Osteoblast (primary cell): ENCODE data around the gene SEC61B. TPM values are rescaled to one million over a fixed set of nuclear protein-coding genes. Genes with fewer than 3 reads are reported as not detected.

Experiments
- DNase-seq: peaks from one replicate; pipeline ENCODE4 v3.0.0; 2011; ENCODE audit warnings: low spot score, mixed read lengths; ENCODE audit not compliant: insufficient read length; ENCODE audit errors: missing footprints
- H2AFZ ChIP-seq: 2 replicates; pipeline ENCODE4 v1.6.0; 2011; ENCODE audit warnings: mild to moderate bottlenecking, low read length
- H3K27ac ChIP-seq: 2 replicates; pipeline ENCODE4 v1.5.1; 2011; ENCODE audit warnings: mild to moderate bottlenecking, low read depth, low read length, moderate library complexity
- H3K27me3 ChIP-seq: 2 replicates; pipeline ENCODE4 v1.6.0; 2012; ENCODE audit warnings: mild to moderate bottlenecking, control low read depth, inconsistent platforms, low read length, moderate library complexity; ENCODE audit not compliant: insufficient read depth
- H3K36me3 ChIP-seq: 2 replicates; pipeline ENCODE4 v1.5.1; 2011; ENCODE audit warnings: mild to moderate bottlenecking, low read length, control low read depth, moderate library complexity; ENCODE audit not compliant: insufficient read depth
- H3K4me1 ChIP-seq: 2 replicates; pipeline ENCODE4 v1.5.1; 2011; ENCODE audit warnings: mild to moderate bottlenecking, low read length, control low read depth, moderate library complexity; ENCODE audit not compliant: insufficient read depth
- H3K4me2 ChIP-seq: 2 replicates; pipeline ENCODE4 v1.6.0; 2011; ENCODE audit warnings: mild to moderate bottlenecking, low read length; ENCODE audit not compliant: insufficient read depth
- H3K4me3 ChIP-seq: fragments of 200-600 bp; sonication (generic); 3 replicates; pipeline ENCODE4 v1.5.1; 2012; ENCODE audit warnings: mild to moderate bottlenecking, low read length, inconsistent platforms; ENCODE audit not compliant: insufficient read depth
- H3K79me2 ChIP-seq: 2 replicates; pipeline ENCODE4 v1.6.0; 2012; ENCODE audit warnings: mild to moderate bottlenecking, low read length, control low read depth, inconsistent platforms; ENCODE audit not compliant: insufficient read depth
- H3K9me3 ChIP-seq: 2 replicates; pipeline ENCODE4 v1.5.1; 2011; ENCODE audit warnings: low read depth, low read length, control low read depth
- H4K20me1 ChIP-seq: 2 replicates; pipeline ENCODE4 v1.6.0; 2012; ENCODE audit warnings: mild to moderate bottlenecking, low read length, control low read depth; ENCODE audit not compliant: insufficient read depth
- CTCF ChIP-seq: IDR thresholded peaks from 2 replicates; pipeline ENCODE4 v1.5.1; 2011; ENCODE audit warnings: mild to moderate bottlenecking, low read depth, low read length, moderate library complexity; ENCODE audit errors: extremely low read depth
- total RNA-seq: library from RNA; depleted of rRNA; stranded (reverse); fragments of >200 nt; gene quantifications from 2 replicates; pipeline ENCODE4 v1.2.3, GENCODE V29; 2012

SEC61B gene
- total RNA-seq, 1 donor = 73.1 TPM

GRCh38 chr9:99239341-99240060 is 17.4 kb downstream of the SEC61B start:
- peak; percentile 85 for DNase-seq
- TF ChIP-seq CTCF = no peak
- peak overlapping the region; percentile 5 for H3K4me2 ChIP-seq

GRCh38 chr9:99241106-99241505 is 19.0 kb downstream of the SEC61B start:
- Histone ChIP-seq H3K4me2 (no peak overlapping the region), H3K27ac (no peak overlapping the region), H3K4me3 (no peak overlapping the region), H3K9me3 (no peaks in the 10 kb centered on the region), H4K20me1 (no peaks in the 10 kb centered on the region), H3K4me1 (peaks cover 13% of the 10 kb centered on the region), H3K27me3 (no peaks in the 10 kb centered on the region), H3K36me3 (no peaks in the 10 kb centered on the region), H3K79me2 (no peaks in the 10 kb centered on the region), H2AFZ (no peak overlapping the region)
- TF ChIP-seq CTCF = no peak
- no peak for DNase-seq

More at GRCh38 chr9:99239341-99240060, 17.4 kb downstream of the SEC61B start:
- Histone ChIP-seq H3K4me3 (no peak overlapping the region), H2AFZ (no peak overlapping the region), H4K20me1 (no peaks in the 10 kb centered on the region), H3K4me1 (peaks cover 13% of the 10 kb centered on the region), H3K36me3 (no peaks in the 10 kb centered on the region), H3K27me3 (no peaks in the 10 kb centered on the region), H3K79me2 (no peaks in the 10 kb centered on the region), H3K9me3 (no peaks in the 10 kb centered on the region), H3K27ac (peak overlapping the region; percentile 68)

- Histone ChIP-seq H3K4me1 (peaks cover 6% of the 10 kb centered on the region), H3K27ac (no peak overlapping the region), H3K4me2 (no peak overlapping the region), H3K9me3 (no peaks in the 10 kb centered on the region), H2AFZ (no peak overlapping the region), H4K20me1 (no peaks in the 10 kb centered on the region), H3K36me3 (no peaks in the 10 kb centered on the region), H3K27me3 (no peaks in the 10 kb centered on the region), H3K79me2 (no peaks in the 10 kb centered on the region), H3K4me3 (no peak overlapping the region)
- no peak for TF ChIP-seq CTCF
- DNase-seq = no peak
These were observed 22.5 kb downstream of the SEC61B start for GRCh38 chr9:99244344-99245260.

GRCh38 chr9:99249619-99250018 is 27.5 kb downstream of the SEC61B start:
- Histone ChIP-seq H3K36me3 (no peaks in the 10 kb centered on the region), H4K20me1 (no peaks in the 10 kb centered on the region), H3K79me2 (no peaks in the 10 kb centered on the region), H2AFZ (no peak overlapping the region), H3K27ac (no peak overlapping the region), H3K4me3 (no peak overlapping the region), H3K27me3 (no peaks in the 10 kb centered on the region), H3K4me1 (no peaks in the 10 kb centered on the region), H3K9me3 (no peaks in the 10 kb centered on the region), H3K4me2 (no peak overlapping the region)
- TF ChIP-seq CTCF = no peak
- no peak for DNase-seq
